B cell (primary cell): ENCODE data around the gene NUDT4.

Experiments
- CTCF ChIP-seq: fragments of 200-600 bp; IDR thresholded peaks from one replicate; pipeline ENCODE4 v1.8.0; 2022; ENCODE audit warnings: antibody characterized with exemption, mild to moderate bottlenecking
- EZH2 ChIP-seq: IDR thresholded peaks from 2 replicates; pipeline ENCODE4 v1.6.1; 2012; ENCODE audit warnings: borderline replicate concordance, low read depth, mild to moderate bottlenecking, moderate library complexity, low read length; ENCODE audit not compliant: insufficient read depth, poor library complexity, severe bottlenecking

- TF ChIP-seq CTCF (no peak), EZH2 (no peak)
Measured at GRCh38 chr12:93429852-93430251, 52.1 kb downstream of the NUDT4 start.
